Skeletal muscle satellite cell (primary cell): ENCODE data around the gene ZDHHC13.

Experiments
- H3K27me3 ChIP-seq: 2 replicates; pipeline ENCODE4 v1.7.0; 2013; ENCODE audit warnings: low read length; ENCODE audit not compliant: control insufficient read depth, insufficient read depth
- H3K36me3 ChIP-seq: 2 replicates; pipeline ENCODE4 v1.7.0; 2013; ENCODE audit warnings: mild to moderate bottlenecking, control low read depth, low read length; ENCODE audit not compliant: insufficient read depth
- H3K4me1 ChIP-seq: 2 replicates; pipeline ENCODE4 v1.7.0; 2013; ENCODE audit warnings: low read length; ENCODE audit not compliant: control insufficient read depth, insufficient read depth
- H3K4me2 ChIP-seq: 2 replicates; pipeline ENCODE4 v1.7.0; 2013; ENCODE audit warnings: mild to moderate bottlenecking, low read length
- H3K4me3 ChIP-seq: 2 replicates; pipeline ENCODE4 v1.7.0; 2013; ENCODE audit warnings: low read length
- H3K9ac ChIP-seq: 2 replicates; pipeline ENCODE4 v1.7.0; 2013; ENCODE audit warnings: mild to moderate bottlenecking, low read depth, low read length, moderate library complexity
- H3K9me3 ChIP-seq: replicated peaks from 2 replicates; pipeline ENCODE4 v1.7.0; 2013; ENCODE audit warnings: mild to moderate bottlenecking, control low read depth, low read length

ZDHHC13 gene

GRCh38 chr11:19216021-19216420, 99.1 kb downstream of the ZDHHC13 start:
- no peak overlapping the region for H3K4me3 ChIP-seq
- no peak overlapping the region for H3K9ac ChIP-seq
- no peak overlapping the region for H3K4me2 ChIP-seq
- peaks cover 9% of the 10 kb centered on the region for H3K4me1 ChIP-seq
- H3K36me3 ChIP-seq = no peaks in the 10 kb centered on the region
- no peaks in the 10 kb centered on the region for H3K9me3 ChIP-seq
- peaks cover 77% of the 10 kb centered on the region for H3K27me3 ChIP-seq

- Histone ChIP-seq H3K36me3 (no peaks in the 10 kb centered on the region), H3K27me3 (peaks cover 75% of the 10 kb centered on the region), H3K9ac (no peak overlapping the region), H3K4me2 (no peak overlapping the region), H3K9me3 (no peaks in the 10 kb centered on the region), H3K4me3 (no peak overlapping the region), H3K4me1 (peaks cover 9% of the 10 kb centered on the region)
Measured at GRCh38 chr11:19216709-19217374, 99.9 kb downstream of the ZDHHC13 start.

- Histone ChIP-seq H3K27me3 (peaks cover 61% of the 10 kb centered on the region), H3K4me2 (no peak overlapping the region), H3K9ac (no peak overlapping the region), H3K36me3 (no peaks in the 10 kb centered on the region), H3K4me3 (no peak overlapping the region), H3K9me3 (no peaks in the 10 kb centered on the region), H3K4me1 (peaks cover 9% of the 10 kb centered on the region)
Measured at GRCh38 chr11:19218216-19218615, 101.2 kb downstream of the ZDHHC13 start.

- no peak overlapping the region for H3K9ac ChIP-seq
- peak overlapping the region; percentile 65 for H3K4me2 ChIP-seq
- H3K4me1 ChIP-seq = peaks cover 9% of the 10 kb centered on the region
- H3K4me3 ChIP-seq = peak overlapping the region; percentile 32
- H3K36me3 ChIP-seq = no peaks in the 10 kb centered on the region
- H3K9me3 ChIP-seq = no peaks in the 10 kb centered on the region
- peaks cover 54% of the 10 kb centered on the region for H3K27me3 ChIP-seq
Measured at GRCh38 chr11:19218786-19219460, 102.0 kb downstream of the ZDHHC13 start.

GRCh38 chr11:19220903-19221724, 104.1 kb downstream of the ZDHHC13 start:
- Histone ChIP-seq H3K9me3 (no peaks in the 10 kb centered on the region), H3K27me3 (peaks cover 36% of the 10 kb centered on the region), H3K4me3 (no peak overlapping the region), H3K4me2 (no peak overlapping the region), H3K4me1 (peaks cover 9% of the 10 kb centered on the region), H3K9ac (no peak overlapping the region), H3K36me3 (no peaks in the 10 kb centered on the region)

- Histone ChIP-seq H3K4me1 (no peaks in the 10 kb centered on the region), H3K4me2 (no peak overlapping the region), H3K4me3 (no peak overlapping the region), H3K27me3 (peaks cover 3% of the 10 kb centered on the region), H3K9ac (no peak overlapping the region), H3K9me3 (no peaks in the 10 kb centered on the region), H3K36me3 (no peaks in the 10 kb centered on the region)
Measured at GRCh38 chr11:19225123-19225522, 108.2 kb downstream of the ZDHHC13 start.

- H3K4me1 ChIP-seq = no peaks in the 10 kb centered on the region
Measured at GRCh38 chr11:19225581-19225980, 108.6 kb downstream of the ZDHHC13 start.

More at GRCh38 chr11:19225581-19225980, 108.6 kb downstream of the ZDHHC13 start:
- H3K27me3 ChIP-seq = no peaks in the 10 kb centered on the region
- H3K4me2 ChIP-seq = no peak overlapping the region
- no peak overlapping the region for H3K4me3 ChIP-seq
- H3K9me3 ChIP-seq = no peaks in the 10 kb centered on the region
- H3K9ac ChIP-seq = no peak overlapping the region
- H3K36me3 ChIP-seq = no peaks in the 10 kb centered on the region
